ENCODE measurements around the gene DNAJB6.
"Not testable (repeated sequence)": the region's sequence is repeated elsewhere in the genome, so short reads cannot be mapped to it uniquely, and the experiment has no call there.

DNAJB6 gene

DNA sequence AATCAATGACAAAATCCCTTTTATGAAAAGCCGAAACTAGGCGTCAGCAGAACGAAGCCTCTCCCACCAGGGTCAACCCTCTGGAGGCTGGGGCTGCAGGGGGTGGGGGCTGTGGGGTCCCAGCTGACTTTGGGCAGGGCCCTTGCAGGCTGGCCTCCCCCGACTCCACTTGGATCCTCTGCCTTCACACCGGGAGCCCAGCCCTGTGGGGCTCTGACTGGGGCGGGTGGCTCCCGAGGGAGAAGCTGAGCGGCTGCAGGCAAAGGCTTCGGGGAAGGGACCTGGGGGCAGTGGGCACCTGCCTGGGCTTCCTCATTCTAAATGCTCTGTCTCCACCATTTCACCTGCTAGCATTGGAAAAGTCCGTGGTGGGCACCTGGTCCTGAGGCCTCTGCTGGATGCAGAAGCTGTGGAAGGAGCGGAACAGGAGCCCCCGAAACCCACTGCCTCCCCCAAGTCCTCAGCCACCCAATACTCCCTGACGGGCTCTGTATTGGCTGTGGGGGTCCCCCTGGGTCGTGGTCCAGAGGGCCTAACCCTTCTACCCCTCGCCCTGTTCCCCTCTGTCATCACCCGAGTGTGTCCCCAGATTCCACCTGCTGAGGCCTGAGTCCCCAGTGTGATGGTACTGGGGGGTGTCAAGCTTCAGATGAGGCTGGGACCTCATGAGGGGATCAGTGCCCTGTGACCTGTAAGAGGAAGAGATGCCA is 108.6 kb downstream of the DNAJB6 start:
- no peak for DNase-seq

DNA sequence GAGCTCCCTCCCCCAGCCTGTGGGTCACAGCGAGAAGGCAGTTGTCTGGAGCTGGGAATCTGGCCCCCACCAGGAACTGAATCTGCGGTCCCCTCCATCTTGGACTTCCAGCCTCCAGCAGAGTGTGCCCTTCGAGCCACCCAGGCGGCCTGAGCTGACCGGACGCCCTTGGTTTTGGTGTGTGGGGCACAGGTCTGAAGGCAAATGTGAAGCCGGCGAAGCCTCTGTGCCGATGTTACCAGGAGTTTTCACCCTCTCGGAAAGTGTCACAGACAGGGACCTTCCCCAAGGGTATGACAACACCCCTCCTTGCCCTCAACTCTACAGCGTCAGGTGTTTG is 109.1 kb downstream of the DNAJB6 start:
- DNase-seq, result no peak

DNA sequence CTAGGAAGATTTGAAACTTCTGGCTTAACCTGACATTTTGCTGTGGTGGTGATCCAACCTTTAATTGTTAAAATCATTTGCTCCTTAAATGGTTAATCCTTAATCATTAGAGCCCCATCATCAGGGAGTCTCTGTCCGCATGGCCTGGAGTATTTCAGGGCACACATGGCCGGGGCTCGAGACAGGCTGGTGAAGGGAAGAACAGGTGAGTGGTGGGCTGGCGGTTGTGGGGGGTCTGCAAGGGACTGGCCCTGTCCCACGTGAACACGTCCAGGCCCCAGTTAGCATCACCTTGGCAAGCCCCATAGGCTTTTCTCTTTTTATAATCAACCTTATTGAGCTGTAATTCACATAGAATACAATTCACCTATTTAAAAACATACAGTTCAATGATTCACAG is 109.5 kb downstream of the DNAJB6 start:
- no peak for DNase-seq

- not testable (repeated sequence) for DNase-seq
Measured at GRCh38 chr7:157454003-157454402, 117.2 kb downstream of the DNAJB6 start.

DNA sequence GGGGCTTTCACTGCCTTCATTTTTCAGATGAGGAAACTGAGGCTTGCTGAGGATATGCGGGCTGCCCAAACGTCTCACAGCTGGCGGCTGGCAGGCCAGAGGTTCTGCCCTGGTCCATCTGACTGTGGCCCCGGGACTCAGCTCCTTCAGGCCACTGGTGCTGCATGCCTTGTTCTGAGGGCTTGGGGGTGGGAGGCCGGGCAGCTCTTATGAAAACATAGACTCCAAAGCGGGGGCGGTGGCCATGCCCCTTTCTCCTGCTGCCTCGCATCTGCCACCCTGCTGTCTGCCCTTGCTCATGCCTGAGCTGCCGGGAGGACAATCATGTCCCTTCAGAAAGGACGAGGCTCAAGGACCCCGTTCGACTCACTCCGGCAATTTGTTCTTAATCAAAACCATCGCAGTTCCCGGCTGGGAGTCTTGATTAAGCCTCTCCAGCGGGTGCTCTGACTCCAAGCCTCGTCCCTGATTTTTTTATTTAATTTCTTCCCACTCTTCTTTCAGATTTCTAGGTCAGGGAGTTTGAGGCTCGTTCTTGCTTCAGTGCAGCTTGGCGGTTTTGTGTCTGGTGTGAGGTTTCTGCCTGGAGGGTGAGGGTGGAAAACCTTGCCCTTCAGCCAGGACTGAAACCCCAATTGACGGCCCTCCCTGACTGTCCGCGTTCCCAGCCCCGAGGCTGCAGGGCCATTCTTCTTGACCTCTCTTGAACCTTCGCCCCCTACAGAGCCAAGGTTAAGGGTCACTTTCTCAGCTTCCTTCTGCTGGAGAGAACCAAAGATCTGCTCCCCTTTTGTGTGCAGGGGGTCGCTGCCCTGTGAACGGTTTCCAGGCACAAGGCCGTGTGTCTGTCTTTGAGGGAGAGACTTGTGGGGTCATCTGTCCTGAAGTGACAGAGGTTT is 120.8 kb downstream of the DNAJB6 start:
- no peak for DNase-seq

DNA sequence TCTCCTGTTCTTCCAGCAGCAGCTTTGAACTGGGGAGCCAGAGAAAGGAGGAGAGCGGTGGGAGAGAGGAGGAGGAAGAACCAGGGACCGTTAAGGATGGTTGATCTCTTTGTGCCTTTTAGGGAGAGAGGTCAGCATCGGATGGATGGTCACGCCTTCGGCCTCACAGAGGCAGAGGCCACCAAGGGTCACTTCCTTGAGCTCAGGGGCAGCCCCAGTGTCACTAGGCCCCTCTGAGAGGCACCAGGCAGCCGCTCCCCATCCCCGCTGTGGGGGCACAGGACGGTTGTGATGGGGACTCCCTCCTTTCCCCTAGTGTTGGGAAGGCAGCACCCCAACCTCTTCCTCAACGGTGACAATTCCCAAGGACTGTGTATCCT is 121.4 kb downstream of the DNAJB6 start:
- DNase-seq, result no peak

DNA sequence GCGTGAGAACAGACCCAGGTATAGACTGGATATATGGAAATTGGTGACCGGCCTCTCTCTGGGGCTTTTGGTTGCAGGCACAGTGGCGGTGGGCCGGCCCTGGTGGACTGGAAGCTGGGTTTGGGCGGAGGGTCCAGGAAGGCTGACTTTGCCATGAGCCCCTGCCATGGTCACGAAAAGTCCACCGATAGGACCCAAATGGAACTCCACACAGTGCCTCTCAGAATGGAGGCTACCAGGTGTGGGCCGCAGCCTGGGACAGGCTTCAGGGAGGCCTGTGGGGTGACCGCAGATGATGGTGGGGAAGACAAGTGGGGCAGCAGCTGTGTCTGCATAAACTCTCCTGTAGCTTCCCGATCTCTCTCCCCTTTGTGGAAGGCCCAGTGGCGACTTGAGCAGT is 123.2 kb downstream of the DNAJB6 start:
- DNase-seq, result no peak

GRCh38 chr7:157460721-157461120 is 123.9 kb downstream of the DNAJB6 start:
- DNase-seq, result no peak

DNA sequence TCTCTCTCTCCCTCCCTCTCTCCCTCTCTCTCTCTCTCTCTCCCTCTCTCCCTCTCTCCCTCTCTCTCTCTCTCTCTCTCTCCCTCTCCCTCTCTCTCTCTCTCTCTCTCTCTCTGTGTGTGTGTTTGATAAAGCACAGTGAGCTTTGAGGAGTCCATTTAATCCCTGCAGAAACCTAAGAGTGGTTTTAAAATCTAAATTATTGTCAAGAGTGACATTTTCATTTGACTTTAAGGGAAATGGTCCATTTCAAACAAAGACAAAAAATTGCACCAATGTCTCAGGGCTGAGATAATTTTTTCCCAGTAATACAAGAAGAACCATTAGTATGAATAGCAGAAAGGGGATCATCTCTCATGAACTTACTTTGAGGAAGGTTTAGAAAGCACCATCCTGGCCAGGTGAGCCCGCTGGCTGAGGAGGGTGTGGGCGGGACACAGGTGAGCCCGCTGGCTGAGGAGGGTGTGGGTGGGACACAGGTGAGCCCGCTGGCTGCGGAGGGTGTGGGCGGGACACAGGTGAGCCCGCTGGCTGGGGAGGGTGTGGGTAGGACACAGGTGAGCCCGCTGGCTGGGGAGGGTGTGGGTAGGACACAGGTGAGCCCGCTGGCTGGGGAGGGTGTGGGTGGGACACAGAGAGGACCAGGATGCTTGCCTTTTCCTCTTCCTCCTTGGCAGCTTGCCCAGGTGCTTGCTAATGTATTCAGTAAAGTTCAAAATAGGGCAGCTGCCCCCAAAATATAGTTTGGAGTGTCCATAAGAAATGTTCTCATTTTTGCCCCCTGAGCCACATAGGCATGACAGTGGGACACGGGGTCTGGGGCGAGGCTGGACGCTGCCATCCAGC is 125.0 kb downstream of the DNAJB6 start:
- no peak for DNase-seq

DNA sequence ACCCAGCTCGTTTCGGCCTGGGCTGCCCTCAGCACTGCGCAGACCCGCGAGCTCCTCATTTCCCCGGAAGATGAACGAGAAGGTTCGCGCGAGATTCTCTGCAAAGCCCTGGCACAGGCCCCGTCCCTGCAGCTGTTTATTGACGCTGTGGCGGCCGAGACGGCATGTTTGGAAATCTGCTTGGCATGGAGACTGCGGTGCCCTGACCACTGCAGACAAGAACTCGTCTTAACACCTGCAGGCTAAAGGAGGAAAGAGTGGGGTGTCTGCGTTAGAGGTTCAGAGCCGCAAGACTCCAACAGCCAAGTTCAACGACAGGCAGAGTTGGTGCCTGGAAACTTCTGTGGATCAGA is 125.6 kb downstream of the DNAJB6 start:
- no peak for DNase-seq

GRCh38 chr7:157462840-157463239 is 126.0 kb downstream of the DNAJB6 start:
- DNase-seq, result no peak

- no peak for DNase-seq
Measured at GRCh38 chr7:157463245-157463644, 126.4 kb downstream of the DNAJB6 start.

GRCh38 chr7:157464111-157464970 is 127.5 kb downstream of the DNAJB6 start:
- DNase-seq, result no peak

DNA sequence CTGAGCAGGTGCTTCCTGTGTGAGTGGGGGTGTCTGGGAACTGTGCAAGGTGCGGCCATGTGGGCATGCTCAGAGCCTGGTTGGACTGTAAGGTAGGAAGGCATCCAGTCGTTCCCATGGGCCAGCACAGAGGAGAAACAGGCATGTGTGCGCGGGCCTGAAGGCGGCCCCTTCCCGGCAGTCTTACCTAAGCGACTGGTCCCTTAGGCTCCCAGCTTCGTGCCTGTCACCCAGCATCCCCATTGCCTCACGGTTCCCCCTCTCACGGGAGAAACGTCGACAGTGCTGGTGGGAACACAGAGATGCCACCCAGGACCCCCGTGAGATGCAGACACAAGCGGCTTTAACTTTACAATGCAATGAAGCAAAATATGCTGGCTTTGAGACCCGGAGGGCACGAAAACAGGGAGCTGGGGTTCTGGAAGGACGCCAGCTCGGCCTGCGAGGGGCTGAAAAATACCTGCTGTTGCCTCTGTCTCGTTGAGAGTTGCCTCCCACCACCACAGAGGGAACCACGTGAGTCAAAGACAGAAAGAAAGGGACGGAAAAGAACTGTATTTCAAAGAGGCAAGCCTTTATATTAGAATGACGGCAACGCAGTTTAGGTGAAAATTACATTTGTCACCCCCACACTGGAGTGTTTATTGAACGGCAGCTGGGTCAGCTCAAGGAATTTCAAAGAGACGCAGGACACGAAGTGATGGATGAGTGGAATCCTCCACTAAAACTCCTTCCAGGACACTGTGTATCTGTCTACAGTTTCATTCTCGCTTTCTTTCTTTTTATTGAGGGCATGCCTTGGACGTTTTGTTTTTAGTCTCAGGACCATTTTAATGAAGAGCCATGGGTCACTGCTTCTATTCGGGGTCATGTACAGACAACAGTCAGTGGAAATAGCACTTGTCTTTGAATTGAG is 128.4 kb downstream of the DNAJB6 start:
- DNase-seq, result no peak

DNA sequence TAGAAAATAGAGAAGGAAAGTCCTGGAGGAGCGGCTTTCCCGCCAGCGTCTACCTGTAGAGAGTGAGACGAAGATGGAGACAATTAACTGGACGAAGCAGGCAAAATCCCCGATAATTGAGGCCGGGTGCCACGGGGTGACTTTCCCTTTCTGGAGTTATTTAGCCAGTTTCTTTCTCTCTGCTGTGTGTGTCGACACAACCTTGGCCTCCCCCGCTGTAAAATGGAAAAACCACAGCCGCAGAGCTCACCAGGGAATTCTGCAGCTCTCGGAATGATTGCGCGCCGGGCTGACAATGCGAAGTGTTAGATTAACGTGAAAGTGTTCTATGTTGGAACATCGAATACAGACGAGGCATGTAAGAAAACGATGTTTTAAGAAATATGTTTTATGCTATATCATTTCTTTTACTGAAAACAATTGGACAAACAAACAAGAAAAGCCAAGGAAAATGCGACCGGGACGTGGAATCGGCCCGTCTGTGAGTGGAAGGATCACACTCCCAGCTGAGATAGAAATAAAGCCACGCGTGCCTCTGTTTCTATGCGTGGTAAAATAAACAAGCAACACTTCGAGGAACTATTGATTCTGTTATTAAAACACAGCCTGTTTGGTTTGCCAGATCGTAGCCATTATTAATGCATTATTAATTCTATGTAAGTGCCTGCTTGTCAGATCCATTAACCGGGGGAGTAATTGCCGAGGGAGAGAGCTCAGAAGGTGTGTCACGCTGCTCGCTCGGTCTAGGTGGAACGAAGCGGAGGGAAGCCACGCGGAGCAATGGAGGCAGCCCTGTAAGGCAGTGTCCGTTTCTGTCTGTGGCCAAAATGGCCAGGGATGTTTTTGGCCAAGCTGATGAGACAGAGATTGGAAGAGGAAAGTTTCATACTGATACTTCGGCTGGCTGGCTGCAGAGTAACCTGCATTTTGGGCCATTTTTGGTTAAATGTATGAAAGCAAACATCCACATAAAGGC is 129.4 kb downstream of the DNAJB6 start:
- DNase-seq, result no peak

GRCh38 chr7:157466867-157467261 is 130.1 kb downstream of the DNAJB6 start:
- DNase-seq, result no peak
